GM12874 (cell line): ENCODE data around the gene PLSCR2.

Experiments
- CTCF ChIP-seq: IDR thresholded peaks from 2 replicates; pipeline ENCODE4 v1.5.1; 2011; ENCODE audit warnings: low read depth, mild to moderate bottlenecking, control low read depth, low read length, moderate library complexity; ENCODE audit not compliant: insufficient read depth

The PLSCR2 gene

GRCh38 chr3:146464783-146465182 is 4.6 kb downstream of the PLSCR2 start:
- no peak for TF ChIP-seq CTCF

DNA sequence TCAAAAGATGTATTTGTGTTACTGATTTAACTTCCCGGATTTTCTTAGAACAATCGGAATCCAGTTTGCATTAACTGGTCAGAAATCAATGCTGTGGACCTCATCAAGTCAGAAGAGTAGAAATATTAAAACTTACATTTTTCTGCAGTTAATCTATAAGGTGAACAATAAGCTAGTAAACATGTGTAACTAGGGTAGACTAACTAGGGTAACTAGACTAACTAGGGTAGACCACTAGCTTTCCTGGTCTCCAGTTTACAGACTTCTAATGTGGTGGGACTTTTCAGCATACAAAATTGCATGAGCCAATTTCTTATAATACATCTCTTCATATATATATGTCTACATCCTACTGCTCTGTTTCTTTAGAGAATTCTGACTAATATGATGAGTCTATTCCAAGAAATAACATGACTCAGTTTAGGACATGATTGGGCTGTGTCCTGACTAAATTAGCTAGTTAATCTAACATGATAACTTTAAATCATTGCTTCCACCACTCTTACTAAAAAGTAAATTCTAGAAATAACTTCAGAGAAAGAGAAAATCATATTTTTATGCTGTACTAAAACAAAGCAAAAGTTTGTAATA is 5.3 kb downstream of the PLSCR2 start:
- TF ChIP-seq CTCF = no peak

GRCh38 chr3:146454796-146455195 is 14.6 kb downstream of the PLSCR2 start:
- TF ChIP-seq CTCF = no peak

- no peak for TF ChIP-seq CTCF
Observed at GRCh38 chr3:146449613-146450012, 19.7 kb downstream of the PLSCR2 start.

DNA sequence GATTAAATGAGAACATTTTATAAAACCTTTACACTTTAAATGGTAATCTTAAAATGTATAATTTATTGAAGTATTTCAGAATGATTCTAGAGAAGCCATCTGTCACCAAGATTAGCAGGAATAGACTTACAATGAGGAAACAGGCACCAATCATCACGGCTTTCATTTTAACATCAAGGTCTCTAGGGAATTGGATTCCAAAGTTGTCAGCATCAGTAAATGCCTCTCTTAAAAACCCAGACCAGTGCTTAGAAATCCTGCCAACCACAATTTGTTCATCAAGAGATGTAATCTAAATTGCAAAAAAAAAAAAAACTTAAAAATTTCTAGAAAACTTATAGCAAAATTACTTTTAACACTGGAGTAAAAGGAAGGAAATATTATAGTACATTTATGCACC is 20.3 kb downstream of the PLSCR2 start:
- no peak for TF ChIP-seq CTCF

GRCh38 chr3:146446026-146446425 is 23.3 kb downstream of the PLSCR2 start:
- no peak for TF ChIP-seq CTCF

DNA sequence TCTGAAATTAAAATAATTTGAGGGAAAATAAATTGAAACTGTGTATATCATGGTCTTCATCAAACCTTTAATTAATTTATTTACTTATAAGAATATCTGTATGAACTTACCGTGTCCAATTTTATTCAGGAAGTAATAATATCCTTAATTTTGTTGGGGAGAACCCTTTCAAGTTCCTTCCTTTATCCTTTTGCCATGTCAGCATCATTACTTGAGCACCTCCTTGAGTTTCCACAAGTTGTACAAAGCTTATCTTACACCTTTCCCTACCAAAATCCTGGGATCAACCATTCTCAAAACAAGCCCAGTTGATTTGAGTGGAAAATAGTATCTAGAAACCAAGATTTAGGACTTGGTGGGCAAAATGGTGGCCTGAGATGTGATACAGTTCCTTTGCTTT is 37.3 kb downstream of the PLSCR2 start:
- TF ChIP-seq CTCF = no peak
